Endothelial cell (in vitro differentiated cells): ENCODE measurements around the gene TMEM234. TPM values are rescaled to one million over a fixed set of nuclear protein-coding genes. Genes with fewer than 3 reads are reported as not detected.

Experiments used
- DNase-seq: peaks from one replicate; pipeline ENCODE4 v3.0.0; 2021; ENCODE audit warnings: low spot score
- H3K27ac Mint-ChIP-seq: one replicate; pipeline ENCODE4 v1.8.0; 2021; ENCODE audit warnings: mixed read lengths, inconsistent platforms; ENCODE audit not compliant: unreplicated experiment
- H3K27me3 Mint-ChIP-seq: one replicate; pipeline ENCODE4 v1.8.0; 2021; ENCODE audit warnings: mild to moderate bottlenecking, moderate library complexity, mixed read lengths, inconsistent platforms; ENCODE audit not compliant: unreplicated experiment
- H3K36me3 Mint-ChIP-seq: one replicate; pipeline ENCODE4 v1.8.0; 2021; ENCODE audit warnings: mild to moderate bottlenecking, low read depth, mixed read lengths, inconsistent platforms; ENCODE audit not compliant: unreplicated experiment
- H3K4me1 Mint-ChIP-seq: one replicate; pipeline ENCODE4 v1.8.0; 2021; ENCODE audit warnings: mild to moderate bottlenecking, mixed read lengths, inconsistent platforms; ENCODE audit not compliant: unreplicated experiment
- H3K4me3 Mint-ChIP-seq: one replicate; pipeline ENCODE4 v1.8.0; 2021; ENCODE audit warnings: mild to moderate bottlenecking, mixed read lengths, inconsistent platforms; ENCODE audit not compliant: unreplicated experiment
- H3K9me3 Mint-ChIP-seq: one replicate; pipeline ENCODE4 v1.8.0; 2021; ENCODE audit warnings: mixed read lengths, inconsistent platforms; ENCODE audit not compliant: unreplicated experiment
- total RNA-seq: library from RNA; stranded (reverse); fragmentation: NEBNext Ultra II Directional; extraction: Animal tissue kit (Norgen Biotek cat#: 25700); gene quantifications from one replicate; pipeline ENCODE4 v1.2.1, GENCODE V29; 2021; ENCODE audit not compliant: unreplicated experiment
- TF ChIP-seq, protein P1 (sequence below): fragments of 200-600 bp; sonication (generic); IDR thresholded peaks from one replicate; pipeline ENCODE4 v1.5.0; 2021; ENCODE audit warnings: antibody characterized with exemption; ENCODE audit not compliant: unreplicated experiment

TMEM234 gene
- total RNA-seq, 1 donor from 2014 or later, result 23.2 TPM

DNA sequence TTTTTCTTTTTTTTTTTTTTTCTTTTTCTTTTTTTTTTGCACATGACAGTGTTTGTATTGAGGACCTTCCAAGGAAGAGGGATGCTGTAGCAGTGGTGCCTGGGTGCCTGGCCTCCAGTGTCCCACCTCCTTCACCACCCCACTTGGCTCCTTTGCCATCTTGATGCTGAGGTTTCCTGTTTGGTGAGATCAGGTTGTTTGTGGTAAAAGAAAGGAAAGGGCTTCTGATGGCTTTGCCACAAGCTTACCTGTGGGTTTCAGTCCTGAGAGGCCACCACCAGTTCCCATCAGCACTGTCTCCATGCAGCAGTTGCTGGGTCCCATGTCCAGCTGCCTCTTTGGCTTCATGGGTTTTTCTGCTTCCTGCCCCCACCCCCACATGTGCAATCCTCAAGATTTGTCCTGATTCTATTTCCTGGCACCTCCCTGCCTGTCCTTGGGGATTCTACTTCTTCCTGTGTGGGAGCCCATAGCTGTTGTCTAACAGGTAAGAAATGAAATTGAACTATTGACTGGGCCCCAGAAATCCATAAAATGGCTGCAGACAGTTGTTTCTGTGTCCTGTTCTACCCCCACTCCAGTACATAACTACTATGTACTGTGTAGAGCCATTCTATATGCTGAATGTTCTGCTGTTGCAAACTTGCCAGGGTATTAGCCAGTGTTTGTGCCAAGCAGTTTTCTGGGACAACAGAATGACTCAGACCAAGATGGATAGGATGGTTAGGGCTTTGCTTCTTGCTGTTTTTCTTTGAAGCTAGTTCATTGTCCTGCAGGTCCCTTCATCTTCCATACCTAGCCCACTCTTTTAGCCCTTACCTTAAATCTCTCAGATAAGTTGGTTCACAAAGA is 26.0 kb downstream of the TMEM234 start:
- Mint-ChIP-seq H3K27ac (peak overlapping the region; percentile 48), H3K9me3 (no peaks in the 10 kb centered on the region), H3K4me1 (peaks cover 26% of the 10 kb centered on the region), H3K27me3 (peaks cover 15% of the 10 kb centered on the region), H3K36me3 (peaks cover 52% of the 10 kb centered on the region), H3K4me3 (peak overlapping the region; percentile 11)
- DNase-seq, result no peak
- TF ChIP-seq, protein P1, sequence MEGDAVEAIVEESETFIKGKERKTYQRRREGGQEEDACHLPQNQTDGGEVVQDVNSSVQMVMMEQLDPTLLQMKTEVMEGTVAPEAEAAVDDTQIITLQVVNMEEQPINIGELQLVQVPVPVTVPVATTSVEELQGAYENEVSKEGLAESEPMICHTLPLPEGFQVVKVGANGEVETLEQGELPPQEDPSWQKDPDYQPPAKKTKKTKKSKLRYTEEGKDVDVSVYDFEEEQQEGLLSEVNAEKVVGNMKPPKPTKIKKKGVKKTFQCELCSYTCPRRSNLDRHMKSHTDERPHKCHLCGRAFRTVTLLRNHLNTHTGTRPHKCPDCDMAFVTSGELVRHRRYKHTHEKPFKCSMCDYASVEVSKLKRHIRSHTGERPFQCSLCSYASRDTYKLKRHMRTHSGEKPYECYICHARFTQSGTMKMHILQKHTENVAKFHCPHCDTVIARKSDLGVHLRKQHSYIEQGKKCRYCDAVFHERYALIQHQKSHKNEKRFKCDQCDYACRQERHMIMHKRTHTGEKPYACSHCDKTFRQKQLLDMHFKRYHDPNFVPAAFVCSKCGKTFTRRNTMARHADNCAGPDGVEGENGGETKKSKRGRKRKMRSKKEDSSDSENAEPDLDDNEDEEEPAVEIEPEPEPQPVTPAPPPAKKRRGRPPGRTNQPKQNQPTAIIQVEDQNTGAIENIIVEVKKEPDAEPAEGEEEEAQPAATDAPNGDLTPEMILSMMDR, result no peak

DNA sequence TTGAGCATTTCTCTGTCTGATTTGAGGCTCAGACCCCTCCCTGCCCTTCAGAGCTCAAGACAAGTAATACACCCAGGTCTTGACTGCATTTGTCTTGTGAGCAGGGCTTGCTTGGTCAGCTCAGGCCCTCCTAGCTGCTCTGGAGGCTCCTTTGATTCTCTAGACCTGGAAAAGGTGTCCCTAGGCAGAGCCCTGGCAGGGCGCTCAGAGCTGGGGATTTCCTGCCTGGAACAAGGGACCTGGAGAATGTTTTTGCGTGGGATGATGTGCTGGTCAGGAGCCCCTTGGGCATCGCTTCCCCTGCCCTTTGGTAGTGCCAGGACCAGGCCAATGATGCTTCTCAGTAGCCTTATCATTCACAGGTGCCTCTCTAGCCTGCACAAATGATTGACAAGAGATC is 26.6 kb downstream of the TMEM234 start:
- Mint-ChIP-seq H3K27ac (no peak overlapping the region), H3K4me3 (no peak overlapping the region), H3K27me3 (peaks cover 15% of the 10 kb centered on the region), H3K9me3 (no peaks in the 10 kb centered on the region), H3K4me1 (peaks cover 26% of the 10 kb centered on the region), H3K36me3 (peaks cover 52% of the 10 kb centered on the region)
- DNase-seq, result no peak
- TF ChIP-seq, protein P1, result no peak

DNA sequence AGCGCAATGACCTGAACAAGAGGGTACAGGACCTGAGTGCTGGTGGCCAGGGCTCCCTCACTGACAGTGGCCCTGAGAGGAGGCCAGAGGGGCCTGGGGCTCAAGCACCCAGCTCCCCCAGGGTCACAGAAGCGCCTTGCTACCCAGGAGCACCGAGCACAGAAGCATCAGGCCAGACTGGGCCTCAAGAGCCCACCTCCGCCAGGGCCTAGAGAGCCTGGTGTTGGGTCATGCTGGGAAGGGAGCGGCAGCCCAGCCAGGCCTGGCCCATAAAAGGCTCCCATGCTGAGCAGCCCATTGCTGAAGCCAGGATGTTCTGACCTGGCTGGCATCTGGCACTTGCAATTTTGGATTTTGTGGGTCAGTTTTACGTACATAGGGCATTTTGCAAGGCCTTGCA is 27.2 kb downstream of the TMEM234 start:
- peaks cover 55% of the 10 kb centered on the region for H3K36me3 Mint-ChIP-seq
- TF ChIP-seq, protein P1, result no peak
- no peak overlapping the region for H3K4me3 Mint-ChIP-seq
- H3K27me3 Mint-ChIP-seq, result peaks cover 15% of the 10 kb centered on the region
- H3K9me3 Mint-ChIP-seq, result no peaks in the 10 kb centered on the region
- no peak overlapping the region for H3K27ac Mint-ChIP-seq
- H3K4me1 Mint-ChIP-seq, result peaks cover 22% of the 10 kb centered on the region
- no peak for DNase-seq

DNA sequence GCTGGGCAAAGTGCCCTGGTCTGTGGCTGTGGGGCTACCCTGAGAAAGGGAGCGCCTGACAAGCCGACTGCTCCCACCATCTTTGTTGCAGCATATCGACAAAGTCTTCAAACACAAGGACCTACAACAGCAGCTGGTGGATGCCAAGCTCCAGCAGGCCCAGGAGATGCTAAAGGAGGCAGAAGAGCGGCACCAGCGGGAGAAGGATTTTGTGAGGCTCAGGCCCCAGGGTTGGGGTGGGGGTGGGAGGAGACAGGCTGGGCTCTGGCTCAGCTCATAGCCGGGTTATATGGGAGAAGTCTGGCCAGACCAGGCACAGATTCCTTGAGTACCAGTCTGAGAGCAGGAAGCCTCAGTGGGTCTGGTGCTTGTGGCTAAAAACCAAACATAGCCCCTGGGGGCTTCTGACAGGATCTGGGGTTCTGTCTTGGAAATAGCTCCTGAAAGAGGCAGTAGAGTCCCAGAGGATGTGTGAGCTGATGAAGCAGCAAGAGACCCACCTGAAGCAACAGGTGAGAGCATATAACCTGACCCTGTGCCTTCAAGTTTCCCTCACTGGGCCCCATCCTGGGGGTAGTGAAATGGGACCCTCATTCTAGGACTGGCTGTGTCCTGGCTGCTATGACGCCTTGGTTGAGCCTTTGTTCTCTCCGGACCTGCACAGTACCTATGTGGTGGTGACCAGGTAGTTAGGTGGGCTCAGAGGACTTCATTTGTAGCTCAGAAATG is 29.8 kb downstream of the TMEM234 start:
- Mint-ChIP-seq H3K27me3 (peaks cover 8% of the 10 kb centered on the region), H3K27ac (peak overlapping the region; percentile 52)

More for the DNA sequence above, 29.8 kb downstream of the TMEM234 start:
- Mint-ChIP-seq H3K4me1 (peaks cover 18% of the 10 kb centered on the region), H3K4me3 (peak overlapping the region; percentile 81), H3K9me3 (no peaks in the 10 kb centered on the region), H3K36me3 (peaks cover 64% of the 10 kb centered on the region)
- no peak for DNase-seq
- TF ChIP-seq, protein P1, result no peak
